Measurements from ENCODE around the gene BIRC6. TPM values are rescaled to one million over a fixed set of nuclear protein-coding genes. Genes with fewer than 3 reads are reported as not detected.

The BIRC6 gene
- total and polyA plus RNA-seq, 2 donors (not counting 1 experiment from before 2014, with no cell fraction given), result 41.7 to 166 TPM

DNA sequence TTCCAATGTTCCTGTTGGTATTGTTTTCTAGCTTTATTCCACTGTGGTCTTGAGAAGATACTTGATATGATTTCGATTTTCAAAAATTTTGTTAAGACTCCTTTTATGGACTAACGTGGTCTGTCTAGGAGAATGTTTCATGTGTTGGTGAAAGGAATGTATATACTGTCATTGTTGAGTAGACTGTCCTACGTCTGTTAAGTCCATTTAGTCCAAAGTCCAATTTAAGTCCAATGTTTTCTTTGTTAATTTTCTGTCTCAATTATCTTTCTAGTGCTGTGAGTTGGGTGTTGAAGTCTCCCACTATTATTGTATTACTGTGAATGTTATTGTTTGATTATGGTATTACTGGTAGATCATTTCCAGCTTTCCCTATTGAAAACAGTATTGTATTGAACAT is 215.2 kb downstream of the BIRC6 start:
- Histone ChIP-seq H3K4me2 (replicated peaks; ENCODE audit: low read depth, low read length, poor library complexity, severe bottlenecking) (no peak overlapping the region), H3K36me3 (replicated peaks in 1 of 2; ENCODE audit: control extremely low read depth in 1 of 2, control insufficient read depth in 1 of 2, extremely low read depth in 1 of 2, insufficient read depth in 2 of 2, low read length in 1 of 2) (peaks cover 6 to 19% of the 10 kb centered on the region in 2 experiments), H4K20me1 (ENCODE audit: control insufficient read depth, insufficient read depth, low read length, poor library complexity, severe bottlenecking) (peaks cover 8% of the 10 kb centered on the region), H3K4me3 (ENCODE audit: control extremely low read depth in 1 of 5, extremely low read depth in 1 of 5, insufficient read depth in 1 of 5, low read depth in 2 of 5, low read length in 4 of 5) (no peak overlapping the region), H3K4me1 (ENCODE audit: control insufficient read depth in 2 of 2, insufficient read depth in 2 of 2, low read length in 2 of 2) (peaks cover 0 to 2% of the 10 kb centered on the region in 2 donors), H3K9me3 (ENCODE audit: control extremely low read depth in 1 of 3, control insufficient read depth in 2 of 3, insufficient read depth in 1 of 3, low read length in 2 of 3) (no peaks in the 10 kb centered on the region), H3K79me2 (ENCODE audit: control insufficient read depth, insufficient read depth, low read length) (peaks cover 19% of the 10 kb centered on the region), H3K27ac (ENCODE audit: low read length in 2 of 2) (no peak overlapping the region), H3K27me3 (replicated peaks in 1 of 4; ENCODE audit: control extremely low read depth in 1 of 4, control insufficient read depth in 3 of 4, insufficient read depth in 4 of 4, low read length in 3 of 4) (no peaks in the 10 kb centered on the region), H3K9ac (ENCODE audit: low read length) (no peak overlapping the region), H2AFZ (ENCODE audit: insufficient read depth, low read depth, low read length, poor library complexity, severe bottlenecking) (no peak overlapping the region)
- CTCF ChIA-PET, result no interaction called here
- Mint-ChIP-seq H3K4me1 (peaks cover 15% of the 10 kb centered on the region), H3K27ac (no peak overlapping the region), H3K9me3 (ENCODE audit: insufficient read depth) (no peaks in the 10 kb centered on the region), H3K27me3 (no peaks in the 10 kb centered on the region), H3K4me3 (no peak overlapping the region)
- ATAC-seq (ENCODE audit: low read depth) (no peak), DNase-seq (no peak)
- no CpG with 5 or more reads among the region's 3 CpGs for WGBS (ENCODE audit: insufficient coverage)
- POLR2A ChIA-PET, result no interaction called here
- TF ChIP-seq EZH2 (IDR thresholded peaks at IDR 0.05; ENCODE audit: borderline replicate concordance, insufficient read depth, low read depth, low read length, poor library complexity, severe bottlenecking), result no peak
- TF ChIP-seq, protein P1, sequence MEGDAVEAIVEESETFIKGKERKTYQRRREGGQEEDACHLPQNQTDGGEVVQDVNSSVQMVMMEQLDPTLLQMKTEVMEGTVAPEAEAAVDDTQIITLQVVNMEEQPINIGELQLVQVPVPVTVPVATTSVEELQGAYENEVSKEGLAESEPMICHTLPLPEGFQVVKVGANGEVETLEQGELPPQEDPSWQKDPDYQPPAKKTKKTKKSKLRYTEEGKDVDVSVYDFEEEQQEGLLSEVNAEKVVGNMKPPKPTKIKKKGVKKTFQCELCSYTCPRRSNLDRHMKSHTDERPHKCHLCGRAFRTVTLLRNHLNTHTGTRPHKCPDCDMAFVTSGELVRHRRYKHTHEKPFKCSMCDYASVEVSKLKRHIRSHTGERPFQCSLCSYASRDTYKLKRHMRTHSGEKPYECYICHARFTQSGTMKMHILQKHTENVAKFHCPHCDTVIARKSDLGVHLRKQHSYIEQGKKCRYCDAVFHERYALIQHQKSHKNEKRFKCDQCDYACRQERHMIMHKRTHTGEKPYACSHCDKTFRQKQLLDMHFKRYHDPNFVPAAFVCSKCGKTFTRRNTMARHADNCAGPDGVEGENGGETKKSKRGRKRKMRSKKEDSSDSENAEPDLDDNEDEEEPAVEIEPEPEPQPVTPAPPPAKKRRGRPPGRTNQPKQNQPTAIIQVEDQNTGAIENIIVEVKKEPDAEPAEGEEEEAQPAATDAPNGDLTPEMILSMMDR (IDR thresholded peaks at IDR 0.05), result no peak
- intact Hi-C loops (cut with micrococcal nuclease), result no loop called here

DNA sequence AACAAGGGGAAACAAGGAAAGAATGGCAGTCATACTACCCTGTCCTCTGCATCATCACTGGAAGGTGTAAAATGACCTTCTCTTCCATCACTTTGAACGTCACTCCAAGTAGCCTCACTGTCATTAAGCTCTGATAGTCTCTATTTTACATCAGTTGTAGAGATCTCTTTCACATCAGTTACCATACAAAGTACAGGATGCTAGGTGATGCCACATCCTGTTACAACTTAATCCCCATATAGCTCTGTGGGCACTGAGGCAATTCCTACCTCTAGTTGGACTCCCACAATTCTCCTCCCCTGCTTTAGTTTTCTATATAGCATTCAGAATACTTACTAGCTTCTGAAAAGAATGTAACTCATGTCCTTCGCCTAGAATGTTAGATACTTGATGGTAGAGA is 215.9 kb downstream of the BIRC6 start:
- TF ChIP-seq EZH2 (IDR thresholded peaks at IDR 0.05; ENCODE audit: borderline replicate concordance, insufficient read depth, low read depth, low read length, poor library complexity, severe bottlenecking), result no peak
- TF ChIP-seq, protein P1 (IDR thresholded peaks at IDR 0.05), result no peak
- DNase-seq, result no peak
- Mint-ChIP-seq H3K9me3 (ENCODE audit: insufficient read depth) (no peaks in the 10 kb centered on the region), H3K27me3 (no peaks in the 10 kb centered on the region), H3K4me1 (peaks cover 15% of the 10 kb centered on the region), H3K4me3 (no peak overlapping the region), H3K27ac (no peak overlapping the region)
- H3K4me1 ChIP-seq (ENCODE audit: control insufficient read depth in 2 of 2, insufficient read depth in 2 of 2, low read length in 2 of 2), result peaks cover 0 to 2% of the 10 kb centered on the region in 2 donors
- H3K9ac ChIP-seq (ENCODE audit: low read length), result no peak overlapping the region
- ATAC-seq (ENCODE audit: low read depth), result no peak
- H3K27me3 ChIP-seq (replicated peaks in 1 of 4; ENCODE audit: control extremely low read depth in 1 of 4, control insufficient read depth in 3 of 4, insufficient read depth in 4 of 4, low read length in 3 of 4), result no peaks in the 10 kb centered on the region
- WGBS (ENCODE audit: insufficient coverage), result no CpG with 5 or more reads among the region's 2 CpGs
- H3K9me3 ChIP-seq (ENCODE audit: control extremely low read depth in 1 of 3, control insufficient read depth in 2 of 3, insufficient read depth in 1 of 3, low read length in 2 of 3), result no peaks in the 10 kb centered on the region
- H3K27ac ChIP-seq (ENCODE audit: low read length in 2 of 2), result no peak overlapping the region
- H3K79me2 ChIP-seq (ENCODE audit: control insufficient read depth, insufficient read depth, low read length), result peaks cover 19% of the 10 kb centered on the region
- peaks cover 8% of the 10 kb centered on the region for H4K20me1 ChIP-seq (ENCODE audit: control insufficient read depth, insufficient read depth, low read length, poor library complexity, severe bottlenecking)
- H3K36me3 ChIP-seq (replicated peaks in 1 of 2; ENCODE audit: control extremely low read depth in 1 of 2, control insufficient read depth in 1 of 2, extremely low read depth in 1 of 2, insufficient read depth in 2 of 2, low read length in 1 of 2), result peaks cover 6 to 21% of the 10 kb centered on the region in 2 experiments
- H3K4me3 ChIP-seq (ENCODE audit: control extremely low read depth in 1 of 5, extremely low read depth in 1 of 5, insufficient read depth in 1 of 5, low read depth in 2 of 5, low read length in 4 of 5), result no peak overlapping the region
- intact Hi-C loops (cut with micrococcal nuclease), result no loop called here
- ChIA-PET POLR2A (no interaction called here), CTCF (no interaction called here)
- no peak overlapping the region for H2AFZ ChIP-seq (ENCODE audit: insufficient read depth, low read depth, low read length, poor library complexity, severe bottlenecking)
- no peak overlapping the region for H3K4me2 ChIP-seq (replicated peaks; ENCODE audit: low read depth, low read length, poor library complexity, severe bottlenecking)
